Medulla oblongata (tissue), 1 donor: ENCODE data around the gene ULK1.
"Not testable (repeated sequence)": the region's sequence is repeated elsewhere in the genome, so short reads cannot be mapped to it uniquely, and the experiment has no call there.

ENCODE experiments used
- DNase-seq: peaks from one replicate; pipeline ENCODE4 v3.0.0-alpha.2; 2015; ENCODE audit errors: extremely low spot score

ULK1 gene

GRCh38 chr12:131941987-131942341 is 47.5 kb downstream of the ULK1 start:
- no peak for DNase-seq

- no peak for DNase-seq
These were observed 48.2 kb downstream of the ULK1 start for GRCh38 chr12:131942671-131943070.

- DNase-seq: no peak
These were observed 49.0 kb downstream of the ULK1 start for GRCh38 chr12:131943389-131943788.

- DNase-seq: no peak
These were observed 49.5 kb downstream of the ULK1 start for GRCh38 chr12:131943876-131944275.

- DNase-seq: no peak
These were observed 50.3 kb downstream of the ULK1 start for GRCh38 chr12:131944601-131945251.

- no peak for DNase-seq
These were observed 52.3 kb downstream of the ULK1 start for GRCh38 chr12:131946757-131947156.

- no peak for DNase-seq
These were observed 53.1 kb downstream of the ULK1 start for GRCh38 chr12:131947482-131948027.

GRCh38 chr12:131948166-131948712 is 53.8 kb downstream of the ULK1 start:
- DNase-seq: no peak

GRCh38 chr12:131948713-131949430 is 54.5 kb downstream of the ULK1 start:
- not testable (repeated sequence) for DNase-seq

- DNase-seq: peak; percentile 94
These were observed 55.2 kb downstream of the ULK1 start, which contains the start of gene EP400 for GRCh38 chr12:131949431-131950181. Gene EP400 (plus strand): TSS chr12:131949942. CDS start chr12:131960620, 10,678 bp downstream.

- no peak for DNase-seq
These were observed 55.9 kb downstream of the ULK1 start for GRCh38 chr12:131950182-131950913.

GRCh38 chr12:131953810-131954209 is 59.4 kb downstream of the ULK1 start:
- DNase-seq: not testable (repeated sequence)

- DNase-seq: not testable (repeated sequence)
These were observed 60.0 kb downstream of the ULK1 start for GRCh38 chr12:131954460-131954859.

GRCh38 chr12:131959116-131959515 is 64.7 kb downstream of the ULK1 start:
- DNase-seq: no peak

GRCh38 chr12:131959641-131960589 is 65.5 kb downstream of the ULK1 start:
- no peak for DNase-seq

- DNase-seq: not testable (repeated sequence)
These were observed 66.3 kb downstream of the ULK1 start for GRCh38 chr12:131960590-131961325.

GRCh38 chr12:131961328-131961727 is 66.9 kb downstream of the ULK1 start:
- DNase-seq: not testable (repeated sequence)

- DNase-seq: no peak
These were observed 67.6 kb downstream of the ULK1 start for GRCh38 chr12:131962069-131962468.

GRCh38 chr12:131963381-131963780 is 69.0 kb downstream of the ULK1 start:
- no peak for DNase-seq
